Astrocyte (in vitro differentiated cells and primary cell): Measurements from ENCODE around the gene CDCA4. TPM values are rescaled to one million over a fixed set of nuclear protein-coding genes. Genes with fewer than 3 reads are reported as not detected.

ENCODE experiments used
- DNase-seq: peaks from one replicate; pipeline ENCODE4 v3.0.0-alpha.2; 2010; ENCODE audit warnings: low read depth
- FAIRE-seq: peaks from 2 replicates; lab custom pipeline; 2011; peaks lifted over from hg19 to GRCh38; lab: Jason Lieb, UNC
- H2AFZ ChIP-seq: 2 replicates; pipeline ENCODE4 v1.6.0; 2012; ENCODE audit warnings: low read depth, low read length, inconsistent platforms
- H3K27ac ChIP-seq: 2 replicates; pipeline ENCODE4 v1.5.1; 2011; ENCODE audit warnings: low read depth, low read length, inconsistent platforms
- H3K27me3 ChIP-seq: 2 replicates; pipeline ENCODE4 v1.6.0; 2011; ENCODE audit warnings: low read length, inconsistent platforms; ENCODE audit not compliant: insufficient read depth
- H3K36me3 ChIP-seq: 2 replicates; pipeline ENCODE4 v1.5.1; 2011; ENCODE audit warnings: low read length, inconsistent platforms; ENCODE audit not compliant: insufficient read depth
- H3K4me1 ChIP-seq: 2 replicates; pipeline ENCODE4 v1.5.1; 2011; ENCODE audit warnings: low read length, inconsistent platforms; ENCODE audit not compliant: insufficient read depth
- H3K4me2 ChIP-seq: 2 replicates; pipeline ENCODE4 v1.6.0; 2012; ENCODE audit warnings: low read length, inconsistent platforms
- H3K4me3 ChIP-seq: 2 replicates; pipeline ENCODE4 v1.5.1; 2011; ENCODE audit warnings: low read depth, mild to moderate bottlenecking, low read length, inconsistent platforms; ENCODE audit not compliant: insufficient read depth
- H3K79me2 ChIP-seq: 2 replicates; pipeline ENCODE4 v1.6.0; 2012; ENCODE audit warnings: mild to moderate bottlenecking, low read length, inconsistent platforms; ENCODE audit not compliant: insufficient read depth
- H3K9ac ChIP-seq: 2 replicates; pipeline ENCODE4 v1.6.0; 2012; ENCODE audit warnings: mild to moderate bottlenecking, low read length, inconsistent platforms
- H3K9me3 ChIP-seq: 2 replicates; pipeline ENCODE4 v1.5.1; 2012; ENCODE audit warnings: low read depth, mild to moderate bottlenecking, low read length, inconsistent platforms; ENCODE audit not compliant: insufficient read depth
- H4K20me1 ChIP-seq: 2 replicates; pipeline ENCODE4 v1.6.0; 2012; ENCODE audit warnings: low read length, inconsistent platforms; ENCODE audit not compliant: insufficient read depth
- H3K27ac Mint-ChIP-seq: one replicate; pipeline ENCODE4 v1.8.0; 2021; ENCODE audit warnings: mild to moderate bottlenecking, mixed read lengths; ENCODE audit not compliant: unreplicated experiment
- H3K27me3 Mint-ChIP-seq: one replicate; pipeline ENCODE4 v1.8.0; 2021; ENCODE audit warnings: low read depth, mixed read lengths; ENCODE audit not compliant: unreplicated experiment
- H3K36me3 Mint-ChIP-seq: one replicate; pipeline ENCODE4 v1.8.0; 2021; ENCODE audit warnings: low read depth, mixed read lengths; ENCODE audit not compliant: unreplicated experiment
- H3K4me1 Mint-ChIP-seq: one replicate; pipeline ENCODE4 v1.8.0; 2021; ENCODE audit warnings: low read depth, mixed read lengths; ENCODE audit not compliant: unreplicated experiment
- H3K4me3 Mint-ChIP-seq: one replicate; pipeline ENCODE4 v1.8.0; 2021; ENCODE audit warnings: mild to moderate bottlenecking, moderate library complexity, mixed read lengths; ENCODE audit not compliant: unreplicated experiment
- H3K9me3 Mint-ChIP-seq: one replicate; pipeline ENCODE4 v1.8.0; 2021; ENCODE audit warnings: mild to moderate bottlenecking, mixed read lengths; ENCODE audit not compliant: unreplicated experiment
- CTCF ChIP-seq: IDR thresholded peaks from 2 replicates; pipeline ENCODE4 v1.5.1; 2011; ENCODE audit warnings: low read depth, mild to moderate bottlenecking, inconsistent platforms, low read length, moderate library complexity; ENCODE audit not compliant: insufficient read depth
- EZH2 ChIP-seq: IDR thresholded peaks from 2 replicates; pipeline ENCODE4 v1.6.1; 2012; ENCODE audit warnings: mild to moderate bottlenecking, low read length, inconsistent platforms; ENCODE audit not compliant: insufficient read depth
- total RNA-seq: library from RNA; stranded (reverse); gene quantifications from 2 replicates; pipeline ENCODE4 v1.2.1, GENCODE V29; 2021

The CDCA4 gene
- total RNA-seq, 1 donor from 2014 or later: 11.3 TPM

- H3K36me3 Mint-ChIP-seq: peaks cover 30% of the 10 kb centered on the region
- Histone ChIP-seq H3K9me3 (no peaks in the 10 kb centered on the region), H3K4me1 (no peaks in the 10 kb centered on the region), H3K4me3 (no peak overlapping the region), H3K27me3 (no peaks in the 10 kb centered on the region), H3K79me2 (no peaks in the 10 kb centered on the region), H3K9ac (no peak overlapping the region), H3K27ac (no peak overlapping the region), H3K4me2 (no peak overlapping the region), H2AFZ (no peak overlapping the region), H3K36me3 (peaks cover 3% of the 10 kb centered on the region), H4K20me1 (no peaks in the 10 kb centered on the region)
- H3K4me1 Mint-ChIP-seq: no peaks in the 10 kb centered on the region
- FAIRE-seq (no peak), DNase-seq (no peak)
- no peak for TF ChIP-seq EZH2
- TF ChIP-seq CTCF: no peak
- no peak overlapping the region for H3K27ac Mint-ChIP-seq
- H3K4me3 Mint-ChIP-seq: no peak overlapping the region
- H3K9me3 Mint-ChIP-seq: no peaks in the 10 kb centered on the region
- peaks cover 5% of the 10 kb centered on the region for H3K27me3 Mint-ChIP-seq
Measured at GRCh38 chr14:104996032-104996431, 24.9 kb downstream of the CDCA4 start.

GRCh38 chr14:104994978-104995377 lies 25.9 kb downstream of the CDCA4 start:
- H3K27me3 Mint-ChIP-seq: peaks cover 5% of the 10 kb centered on the region
- Histone ChIP-seq H3K27me3 (no peaks in the 10 kb centered on the region), H3K9me3 (no peaks in the 10 kb centered on the region), H3K9ac (no peak overlapping the region), H3K4me1 (no peaks in the 10 kb centered on the region), H3K4me2 (no peak overlapping the region), H4K20me1 (no peaks in the 10 kb centered on the region), H2AFZ (no peak overlapping the region), H3K36me3 (peaks cover 3% of the 10 kb centered on the region), H3K27ac (no peak overlapping the region), H3K79me2 (no peaks in the 10 kb centered on the region), H3K4me3 (no peak overlapping the region)
- H3K4me3 Mint-ChIP-seq: no peak overlapping the region
- DNase-seq (no peak), FAIRE-seq (no peak)
- TF ChIP-seq CTCF (no peak), EZH2 (no peak)
- H3K9me3 Mint-ChIP-seq: no peaks in the 10 kb centered on the region
- H3K4me1 Mint-ChIP-seq: no peaks in the 10 kb centered on the region
- H3K36me3 Mint-ChIP-seq: peaks cover 34% of the 10 kb centered on the region
- no peak overlapping the region for H3K27ac Mint-ChIP-seq

GRCh38 chr14:104993808-104994591 lies 26.9 kb downstream of the CDCA4 start:
- no peaks in the 10 kb centered on the region for H3K79me2 ChIP-seq
- Mint-ChIP-seq H3K4me1 (no peaks in the 10 kb centered on the region), H3K36me3 (peaks cover 32% of the 10 kb centered on the region), H3K27ac (no peak overlapping the region), H3K27me3 (peaks cover 6% of the 10 kb centered on the region), H3K4me3 (no peak overlapping the region), H3K9me3 (no peaks in the 10 kb centered on the region)
- H3K9me3 ChIP-seq: no peaks in the 10 kb centered on the region
- no peak for TF ChIP-seq CTCF
- TF ChIP-seq EZH2: no peak
- no peaks in the 10 kb centered on the region for H4K20me1 ChIP-seq
- no peak for DNase-seq
- H3K27me3 ChIP-seq: no peaks in the 10 kb centered on the region
- H3K27ac ChIP-seq: no peak overlapping the region
- no peaks in the 10 kb centered on the region for H3K4me1 ChIP-seq
- FAIRE-seq: no peak
- no peak overlapping the region for H3K9ac ChIP-seq
- no peak overlapping the region for H3K4me3 ChIP-seq
- peaks cover 3% of the 10 kb centered on the region for H3K36me3 ChIP-seq
- no peak overlapping the region for H2AFZ ChIP-seq
- no peak overlapping the region for H3K4me2 ChIP-seq
